ENCODE measurements around the gene MYLK4.

MYLK4 gene

GRCh38 chr6:2677080-2677593 is 73.6 kb downstream of the MYLK4 start:
- no peak overlapping the region for H3K4me3 ChIP-seq (ENCODE audit: low read depth, low read length)
- no peak for TF ChIP-seq CTCF (IDR thresholded peaks at IDR 0.05; ENCODE audit: insufficient read depth, low read depth, low read length, missing control alignments)
- DNase-seq (ENCODE audit: low read depth): no peak

GRCh38 chr6:2676048-2676447 is 74.7 kb downstream of the MYLK4 start:
- no peak for DNase-seq (ENCODE audit: low read depth)
- TF ChIP-seq CTCF (IDR thresholded peaks at IDR 0.05; ENCODE audit: insufficient read depth, low read depth, low read length, missing control alignments): no peak
- no peak overlapping the region for H3K4me3 ChIP-seq (ENCODE audit: low read depth, low read length)

GRCh38 chr6:2674857-2675256 is 75.9 kb downstream of the MYLK4 start:
- DNase-seq (ENCODE audit: low read depth): no peak
- H3K4me3 ChIP-seq (ENCODE audit: low read depth, low read length): no peak overlapping the region
- no peak for TF ChIP-seq CTCF (IDR thresholded peaks at IDR 0.05; ENCODE audit: insufficient read depth, low read depth, low read length, missing control alignments)

- no peak for TF ChIP-seq CTCF (IDR thresholded peaks at IDR 0.05; ENCODE audit: insufficient read depth, low read depth, low read length, missing control alignments)
Measured at GRCh38 chr6:2669067-2669700, 81.5 kb downstream of the MYLK4 start.

GRCh38 chr6:2667617-2668016 is 83.1 kb downstream of the MYLK4 start:
- TF ChIP-seq CTCF (IDR thresholded peaks at IDR 0.05; ENCODE audit: insufficient read depth, low read depth, low read length, missing control alignments): no peak
- no peak overlapping the region for H3K4me3 ChIP-seq (ENCODE audit: low read depth, low read length)
- no peak for DNase-seq (ENCODE audit: low read depth)

More at GRCh38 chr6:2669067-2669700, 81.5 kb downstream of the MYLK4 start:
- no peak for DNase-seq (ENCODE audit: low read depth)
- H3K4me3 ChIP-seq (ENCODE audit: low read depth, low read length): no peak overlapping the region

- no peak overlapping the region for H3K4me3 ChIP-seq (ENCODE audit: low read depth, low read length)
- DNase-seq (ENCODE audit: low read depth): no peak
- no peak for TF ChIP-seq CTCF (IDR thresholded peaks at IDR 0.05; ENCODE audit: insufficient read depth, low read depth, low read length, missing control alignments)
Measured at GRCh38 chr6:2666906-2667575, 83.7 kb downstream of the MYLK4 start.
